Left colon (tissue), 2 donors: ENCODE data around the gene RRP9. TPM values are rescaled to one million over a fixed set of nuclear protein-coding genes. Genes with fewer than 3 reads are reported as not detected.
A peak's percentile ranks its signal among the peaks of the same experiment; 100 is the strongest.
"Not testable (repeated sequence)": the region's sequence is repeated elsewhere in the genome, so short reads cannot be mapped to it uniquely, and the experiment has no call there.

ENCODE experiments used
- ATAC-seq: fragments of 200-7000 bp; cut with Tn5 transposase; one replicate; pipeline ENCODE4 v1.9.1; 2020; ENCODE audit warnings: mild to moderate bottlenecking, moderate library complexity
- DNase-seq, 2 donors: peaks; one replicate each; pipeline ENCODE4 v3.0.0-alpha.2; 2020
- intact Hi-C, 2 donors: fragments of 100-400 bp; cut with DNase I in 1 of 2; cut with micrococcal nuclease in 1 of 2; formaldehyde crosslinking; loops; one replicate each; pipeline versions ENCODE4 v1.11.2 to v1.14.0; 2022; cut with DNase I, micrococcal nuclease
- total RNA-seq, 2 donors: library from RNA; stranded (reverse); fragmentation: NEBNext Ultra II Directional; extraction: Animal tissue kit (Norgen Biotek cat#: 25700); gene quantifications; one replicate each; pipeline ENCODE4 v1.2.1, GENCODE V29; 2021
- donor health status: DM: no; HTN: no; CAD: no.
- donor health status: DM: yes; HTN: yes; CAD: no.

The RRP9 gene
- total RNA-seq, 2 donors from 2014 or later = 11.0 to 16.1 TPM

- intact Hi-C loops = no loop called here
- DNase-seq = no peak
- no peak for ATAC-seq
Measured at GRCh38 chr3:51932471-51933370, 9.0 kb downstream of the RRP9 start.

GRCh38 chr3:51931756-51932155 lies 9.9 kb downstream of the RRP9 start:
- intact Hi-C loops = no loop called here
- ATAC-seq = no peak
- DNase-seq = no peak

- intact Hi-C loops = no loop called here
- no peak for DNase-seq
- no peak for ATAC-seq
Measured at GRCh38 chr3:51930439-51930838, 11.3 kb downstream of the RRP9 start.

GRCh38 chr3:51929420-51930003 lies 12.2 kb downstream of the RRP9 start:
- ATAC-seq (peak; percentile 58), DNase-seq (no peak)
- intact Hi-C loops = no loop called here

GRCh38 chr3:51928981-51929380 lies 12.7 kb downstream of the RRP9 start:
- DNase-seq, ATAC-seq, intact Hi-C loops: not testable (repeated sequence)

GRCh38 chr3:51928438-51928837 lies 13.3 kb downstream of the RRP9 start:
- ATAC-seq = no peak
- DNase-seq = no peak
- intact Hi-C loops = no loop called here

GRCh38 chr3:51927061-51927977 lies 14.4 kb downstream of the RRP9 start:
- intact Hi-C loops = no loop called here
- no peak for ATAC-seq
- no peak for DNase-seq

- ATAC-seq (no peak), DNase-seq (no peak)
- intact Hi-C loops = no loop called here
Measured at GRCh38 chr3:51921081-51921578, 20.6 kb downstream of the RRP9 start.

GRCh38 chr3:51916418-51916817 lies 25.3 kb downstream of the RRP9 start:
- intact Hi-C loops = no loop called here
- ATAC-seq (no peak), DNase-seq (no peak)

GRCh38 chr3:51908026-51908425 lies 33.7 kb downstream of the RRP9 start:
- ATAC-seq = no peak
- intact Hi-C loops = no loop called here
- DNase-seq = no peak

- intact Hi-C loops = no loop called here
- ATAC-seq = no peak
- no peak for DNase-seq
Measured at GRCh38 chr3:51904034-51904823, 37.5 kb downstream of the RRP9 start.

- peak; percentile 14 to 44 for DNase-seq
- peak; percentile 73 for ATAC-seq
- intact Hi-C loops = not testable (repeated sequence)
Measured at GRCh38 chr3:51902361-51902760, 39.3 kb downstream of the RRP9 start.

- DNase-seq, intact Hi-C loops: not testable (repeated sequence)
Measured at GRCh38 chr3:51900043-51900442, 41.7 kb downstream of the RRP9 start.

GRCh38 chr3:51897391-51897790 lies 44.3 kb downstream of the RRP9 start:
- intact Hi-C loops = no loop called here
- ATAC-seq (no peak), DNase-seq (no peak)

More at GRCh38 chr3:51900043-51900442, 41.7 kb downstream of the RRP9 start:
- not testable (repeated sequence) for ATAC-seq

- DNase-seq = no peak
- no peak for ATAC-seq
- intact Hi-C loops = no loop called here
Measured at GRCh38 chr3:51896607-51897305, 44.9 kb downstream of the RRP9 start.

- intact Hi-C loops = no loop called here
- DNase-seq = no peak
- no peak for ATAC-seq
Measured at GRCh38 chr3:51894939-51895338, 46.8 kb downstream of the RRP9 start.

- intact Hi-C loops = no loop called here
- DNase-seq = no peak
- no peak for ATAC-seq
Measured at GRCh38 chr3:51894391-51894790, 47.3 kb downstream of the RRP9 start.
